HG03103 (cell line): ENCODE results near the gene PDGFRB.

Source experiments
- ATAC-seq: cut with Tn5 transposase; IDR thresholded peaks from one replicate; pipeline ENCODE4 v1.9.1; 2021; ENCODE audit warnings: low read depth; ENCODE audit not compliant: unreplicated experiment

PDGFRB gene

GRCh38 chr5:150182774-150183173, 27.1 kb upstream of the PDGFRB start:
- no peak for ATAC-seq

- no peak for ATAC-seq
These were observed 26.3 kb upstream of the PDGFRB start for GRCh38 chr5:150181766-150182545.

- no peak for ATAC-seq
These were observed 25.4 kb upstream of the PDGFRB start for GRCh38 chr5:150181027-150181426.

GRCh38 chr5:150180241-150181026, 24.8 kb upstream of the PDGFRB start:
- no peak for ATAC-seq

GRCh38 chr5:150179019-150179620, 23.5 kb upstream of the PDGFRB start:
- ATAC-seq: no peak

GRCh38 chr5:150178262-150178661, 22.6 kb upstream of the PDGFRB start:
- no peak for ATAC-seq

GRCh38 chr5:150177721-150178120, 22.1 kb upstream of the PDGFRB start:
- no peak for ATAC-seq

- ATAC-seq: no peak
These were observed 21.3 kb upstream of the PDGFRB start for GRCh38 chr5:150176745-150177477.

- ATAC-seq: no peak
These were observed 19.9 kb upstream of the PDGFRB start for GRCh38 chr5:150175536-150175935.

- ATAC-seq: no peak
These were observed 19.4 kb upstream of the PDGFRB start for GRCh38 chr5:150175076-150175475.

GRCh38 chr5:150174285-150174684, 18.6 kb upstream of the PDGFRB start:
- ATAC-seq: no peak

GRCh38 chr5:150173161-150173560, 17.5 kb upstream of the PDGFRB start:
- ATAC-seq: no peak

GRCh38 chr5:150172556-150172955, 16.9 kb upstream of the PDGFRB start:
- no peak for ATAC-seq

GRCh38 chr5:150172145-150172544, 16.5 kb upstream of the PDGFRB start:
- ATAC-seq: no peak

- ATAC-seq: no peak
These were observed 13.2 kb upstream of the PDGFRB start for GRCh38 chr5:150168864-150169263.

- ATAC-seq: no peak
These were observed 12.3 kb upstream of the PDGFRB start for GRCh38 chr5:150167908-150168307.

GRCh38 chr5:150167512-150167850, 11.8 kb upstream of the PDGFRB start:
- no peak for ATAC-seq

GRCh38 chr5:150166650-150167511, 11.2 kb upstream of the PDGFRB start, which contains the start of gene CDX1:
TSS of gene CDX1 (plus strand) at chr5:150166778. CDS start at chr5:150166877, 99 bp downstream.
- ATAC-seq: no peak

- no peak for ATAC-seq
These were observed 10.5 kb upstream of the PDGFRB start for GRCh38 chr5:150166037-150166649.
